Kidney (tissue), 14 donors: ENCODE data around the gene TPRX1. TPM values are rescaled to one million over a fixed set of nuclear protein-coding genes. Genes with fewer than 3 reads are reported as not detected.
"Not testable (repeated sequence)": the region's sequence is repeated elsewhere in the genome, so short reads cannot be mapped to it uniquely, and the experiment has no call there.

Source experiments
- DNase-seq, 5 donors: peaks; one replicate each; pipeline ENCODE4 v3.0.0-alpha.2; 2013 to 2020
- FAIRE-seq: peaks from 2 replicates; lab custom pipeline; 2012; peaks lifted over from hg19 to GRCh38; lab: Jason Lieb, UNC
- H3K27ac ChIP-seq, 2 donors: one replicate each; pipeline ENCODE4 v1.7.0; 2013; ENCODE audit warnings: low read depth in 2 of 2, low read length in 2 of 2, inconsistent platforms in 1 of 2
- H3K27me3 ChIP-seq: one replicate; pipeline ENCODE4 v1.7.1; 2013; ENCODE audit warnings: low read length, inconsistent platforms; ENCODE audit not compliant: control insufficient read depth, insufficient read depth
- H3K36me3 ChIP-seq, 3 donors: one replicate each; pipeline versions ENCODE4 v1.7.0 to v1.7.1; 2013; ENCODE audit warnings: low read length in 3 of 3, control low read depth in 1 of 3, inconsistent platforms in 1 of 3; ENCODE audit not compliant: insufficient read depth in 3 of 3, control insufficient read depth in 2 of 3
- H3K4me1 ChIP-seq, 3 donors: one replicate each; pipeline versions ENCODE4 v1.7.0 to v1.7.1; 2013; ENCODE audit warnings: low read length in 3 of 3, inconsistent platforms in 1 of 3, low read depth in 1 of 3; ENCODE audit not compliant: control insufficient read depth in 2 of 3, insufficient read depth in 2 of 3
- H3K4me3 ChIP-seq, 3 donors: one replicate each; pipeline versions ENCODE4 v1.7.0 to v1.8.1; 2013; ENCODE audit warnings: low read length in 3 of 3, control low read depth in 1 of 3, inconsistent platforms in 1 of 3
- H3K9ac ChIP-seq, 3 donors: one replicate each; pipeline versions ENCODE4 v1.7.0 to v1.7.1; 2013; ENCODE audit warnings: low read length in 3 of 3, control low read depth in 1 of 3, inconsistent platforms in 1 of 3
- H3K9me3 ChIP-seq, 3 donors: one replicate each; pipeline versions ENCODE4 v1.7.0 to v1.7.1; 2013; ENCODE audit warnings: low read length in 3 of 3, control low read depth in 1 of 3, inconsistent platforms in 1 of 3; ENCODE audit not compliant: control insufficient read depth in 2 of 3, insufficient read depth in 1 of 3
- intact Hi-C: fragments of 100-400 bp; cut with DNase I; formaldehyde crosslinking; loops from one replicate; pipeline ENCODE4 v1.11.1; 2022
- polyA plus RNA-seq: library from polyadenylated mRNA; stranded (reverse); fragments of 350-450 nt; fragmentation: Illumina TruSeq; extraction: RNeasy Lipid Tissue Mini Kit (QIAGEN cat#74804); gene quantifications from one replicate; pipeline ENCODE4 v1.2.3, GENCODE V29; 2014; ENCODE audit warnings: low read depth, low replicate concordance; ENCODE audit not compliant: insufficient read depth
- total RNA-seq: library from RNA; stranded (reverse); fragmentation: NEBNext Ultra II Directional; extraction: Animal tissue kit (Norgen Biotek cat#: 25700); gene quantifications from one replicate; pipeline ENCODE4 v1.2.1, GENCODE V29; 2021
- TF ChIP-seq, protein P1 (sequence below): IDR thresholded peaks from 3 replicates; pipeline ENCODE4 v1.5.1; 2012; ENCODE audit warnings: mild to moderate bottlenecking, moderate library complexity, borderline replicate concordance; ENCODE audit not compliant: insufficient read depth; ENCODE audit errors: extremely low read depth
- donor health status: control.
- donor health status: control.
- donor health status: control.
- donor health status: control.
- donor health status: control.
- donor health status: DM: yes; HTN: yes; CAD: no.
- donor health status: Normal renal cell carcinoma (clear cell type).

The TPRX1 gene
- total and polyA plus RNA-seq, 2 donors from 2014 or later, result not detected

DNA sequence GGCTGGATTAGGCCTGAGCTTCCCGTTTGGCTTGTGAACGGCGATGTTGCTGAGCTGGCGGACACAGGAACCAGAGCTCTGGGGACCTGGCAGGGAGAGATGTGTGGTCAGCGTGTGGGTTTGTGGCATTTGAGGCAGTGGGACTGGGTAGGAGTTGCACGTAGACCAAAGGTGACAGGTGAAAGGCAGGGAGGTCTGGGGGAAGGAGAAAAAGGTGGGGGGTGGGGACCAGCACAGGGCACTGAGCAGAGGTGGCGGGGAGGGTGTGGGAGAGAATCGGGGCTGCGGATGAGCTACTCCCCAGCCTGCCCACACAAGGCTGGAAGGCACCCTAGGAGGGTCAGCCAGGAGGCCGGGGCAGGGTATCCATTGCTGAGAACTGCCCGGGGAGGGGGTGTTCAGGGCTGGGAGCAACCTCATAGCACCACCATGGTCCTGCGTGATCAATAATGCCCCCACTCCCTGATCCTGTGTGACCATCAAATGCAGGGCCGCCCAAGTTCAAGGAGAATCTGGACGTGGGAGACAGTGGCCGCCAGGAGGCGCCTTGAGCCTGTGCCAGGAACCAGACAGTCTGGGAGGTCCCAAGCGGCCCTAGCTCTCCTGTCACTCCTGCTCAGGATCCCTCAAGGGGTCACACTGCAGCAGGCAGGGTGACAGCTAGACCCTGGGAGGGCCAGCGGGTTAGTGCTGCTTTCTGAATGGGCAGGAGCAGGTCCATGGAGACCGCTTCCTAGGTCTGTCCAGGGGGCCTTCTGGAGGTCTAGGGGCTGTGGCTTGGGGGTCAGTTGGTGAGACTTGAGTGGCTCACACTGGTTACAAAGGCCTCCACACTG is 38.6 kb downstream of the TPRX1 start:
- H3K27ac ChIP-seq, result no peak overlapping the region
- intact Hi-C loops, result no loop called here
- no peaks in the 10 kb centered on the region for H3K27me3 ChIP-seq
- no peak overlapping the region for H3K9ac ChIP-seq
- TF ChIP-seq, protein P1, sequence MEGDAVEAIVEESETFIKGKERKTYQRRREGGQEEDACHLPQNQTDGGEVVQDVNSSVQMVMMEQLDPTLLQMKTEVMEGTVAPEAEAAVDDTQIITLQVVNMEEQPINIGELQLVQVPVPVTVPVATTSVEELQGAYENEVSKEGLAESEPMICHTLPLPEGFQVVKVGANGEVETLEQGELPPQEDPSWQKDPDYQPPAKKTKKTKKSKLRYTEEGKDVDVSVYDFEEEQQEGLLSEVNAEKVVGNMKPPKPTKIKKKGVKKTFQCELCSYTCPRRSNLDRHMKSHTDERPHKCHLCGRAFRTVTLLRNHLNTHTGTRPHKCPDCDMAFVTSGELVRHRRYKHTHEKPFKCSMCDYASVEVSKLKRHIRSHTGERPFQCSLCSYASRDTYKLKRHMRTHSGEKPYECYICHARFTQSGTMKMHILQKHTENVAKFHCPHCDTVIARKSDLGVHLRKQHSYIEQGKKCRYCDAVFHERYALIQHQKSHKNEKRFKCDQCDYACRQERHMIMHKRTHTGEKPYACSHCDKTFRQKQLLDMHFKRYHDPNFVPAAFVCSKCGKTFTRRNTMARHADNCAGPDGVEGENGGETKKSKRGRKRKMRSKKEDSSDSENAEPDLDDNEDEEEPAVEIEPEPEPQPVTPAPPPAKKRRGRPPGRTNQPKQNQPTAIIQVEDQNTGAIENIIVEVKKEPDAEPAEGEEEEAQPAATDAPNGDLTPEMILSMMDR, result peak; percentile 79
- DNase-seq, result peak; percentile 77 to 86 (median 82)
- no peaks in the 10 kb centered on the region for H3K36me3 ChIP-seq
- no peaks in the 10 kb centered on the region for H3K4me1 ChIP-seq
- H3K4me3 ChIP-seq, result no peak overlapping the region
- no peak for FAIRE-seq
- no peaks in the 10 kb centered on the region for H3K9me3 ChIP-seq

DNA sequence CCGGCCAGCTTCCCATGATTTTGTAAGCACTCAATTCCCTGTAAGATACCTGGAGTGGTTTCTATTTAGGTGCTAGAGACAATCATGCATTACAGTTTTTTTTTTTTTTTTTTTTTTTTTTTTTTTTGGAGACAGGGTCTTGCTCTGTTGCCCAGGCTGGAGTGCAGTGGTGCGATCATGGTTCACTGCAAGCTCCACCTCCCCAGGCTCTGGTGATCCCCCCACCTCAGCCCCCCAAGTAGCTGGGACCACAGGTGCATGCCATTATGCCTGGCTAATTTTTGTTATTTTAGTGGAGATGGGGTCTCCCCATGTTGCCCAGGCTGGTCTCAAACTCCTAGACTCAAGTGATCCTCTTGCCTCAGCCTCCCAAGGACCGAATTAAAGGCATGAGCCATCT is 39.6 kb downstream of the TPRX1 start:
- H3K27ac ChIP-seq, H3K27me3 ChIP-seq, DNase-seq, intact Hi-C loops, H3K9ac ChIP-seq, FAIRE-seq, H3K4me3 ChIP-seq, H3K4me1 ChIP-seq, H3K9me3 ChIP-seq, H3K36me3 ChIP-seq: not testable (repeated sequence)

GRCh38 chr19:47762615-47763308 is 41.6 kb downstream of the TPRX1 start:
- H3K4me3 ChIP-seq, result no peak overlapping the region
- no peaks in the 10 kb centered on the region for H3K27me3 ChIP-seq
- H3K36me3 ChIP-seq, result peaks cover 2 to 3% (median 3%) of the 10 kb centered on the region in 3 donors
- no peak overlapping the region for H3K27ac ChIP-seq
- no peak overlapping the region for H3K9ac ChIP-seq
- DNase-seq (peak in 2 of 5 donors; percentile 23 to 74), FAIRE-seq (no peak)
- TF ChIP-seq, protein P1, result no peak
- no peaks in the 10 kb centered on the region for H3K9me3 ChIP-seq
- H3K4me1 ChIP-seq, result no peaks in the 10 kb centered on the region
- intact Hi-C loops, result no loop called here

DNA sequence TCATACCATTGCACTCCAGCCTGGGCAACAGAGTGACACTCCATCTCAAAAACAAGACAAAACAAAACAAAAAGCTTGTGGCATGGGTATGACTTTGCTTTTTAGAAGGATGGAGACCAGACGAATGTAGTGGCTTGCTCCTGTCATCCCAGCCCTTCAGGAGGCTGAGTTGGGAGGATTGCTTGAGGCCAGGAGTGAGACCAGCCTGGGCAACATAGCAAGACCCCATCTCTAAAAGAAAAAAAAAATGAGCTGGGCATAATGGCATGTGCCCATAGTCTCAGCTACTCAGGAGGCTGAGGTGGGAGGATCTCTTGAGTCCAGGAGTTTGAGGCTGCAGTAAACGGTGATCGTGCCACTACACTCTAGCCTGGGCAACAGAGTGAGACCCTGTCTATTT is 42.2 kb downstream of the TPRX1 start:
- Histone ChIP-seq H3K4me3 (no peak overlapping the region), H3K27me3 (no peaks in the 10 kb centered on the region), H3K9ac (no peak overlapping the region), H3K9me3 (no peaks in the 10 kb centered on the region), H3K27ac (no peak overlapping the region), H3K4me1 (no peaks in the 10 kb centered on the region), H3K36me3 (peaks cover 2 to 9% (median 3%) of the 10 kb centered on the region in 3 donors)
- TF ChIP-seq, protein P1, result no peak
- no peak for FAIRE-seq
- intact Hi-C loops, result no loop called here
- DNase-seq, result no peak
